Fibroblast of villous mesenchyme (primary cell): ENCODE results near the gene NACC2. TPM values are rescaled to one million over a fixed set of nuclear protein-coding genes. Genes with fewer than 3 reads are reported as not detected.

ENCODE experiments used
- DNase-seq: peaks from one replicate; pipeline ENCODE4 v3.0.0-alpha.2; 2010; ENCODE audit warnings: low read depth
- H3K4me3 ChIP-seq: 2 replicates; pipeline ENCODE4 v1.5.1; 2011; ENCODE audit warnings: low read depth, mild to moderate bottlenecking, low read length
- CTCF ChIP-seq: IDR thresholded peaks from 2 replicates; pipeline ENCODE4 v1.5.1; 2012; ENCODE audit warnings: low read depth, mild to moderate bottlenecking, low read length; ENCODE audit not compliant: insufficient read depth
- total RNA-seq: library from RNA; depleted of rRNA; stranded (reverse); fragments of >200 nt; gene quantifications from 2 replicates; pipeline ENCODE4 v1.2.3, GENCODE V29; 2012

NACC2 gene
- total RNA-seq, 1 donor: 34.1 TPM

- no peak overlapping the region for H3K4me3 ChIP-seq
- DNase-seq: peak; percentile 40
- no peak for TF ChIP-seq CTCF
Measured at GRCh38 chr9:135973277-135974219, 121.5 kb downstream of the NACC2 start.

- H3K4me3 ChIP-seq: no peak overlapping the region
- DNase-seq: no peak
- no peak for TF ChIP-seq CTCF
Measured at GRCh38 chr9:135971892-135972291, 123.2 kb downstream of the NACC2 start.

GRCh38 chr9:135971111-135971766, 123.8 kb downstream of the NACC2 start:
- no peak for TF ChIP-seq CTCF
- H3K4me3 ChIP-seq: no peak overlapping the region
- DNase-seq: no peak

- DNase-seq: no peak
- no peak overlapping the region for H3K4me3 ChIP-seq
- TF ChIP-seq CTCF: no peak
Measured at GRCh38 chr9:135970128-135970815, 124.8 kb downstream of the NACC2 start.

GRCh38 chr9:135969064-135969683, 125.9 kb downstream of the NACC2 start:
- DNase-seq: peak; percentile 34
- no peak for TF ChIP-seq CTCF

GRCh38 chr9:135968601-135969000, 126.5 kb downstream of the NACC2 start:
- no peak overlapping the region for H3K4me3 ChIP-seq
- DNase-seq: no peak
- no peak for TF ChIP-seq CTCF

More at GRCh38 chr9:135969064-135969683, 125.9 kb downstream of the NACC2 start:
- no peak overlapping the region for H3K4me3 ChIP-seq
